ENCODE measurements around the gene ANO1. TPM values are rescaled to one million over a fixed set of nuclear protein-coding genes. Genes with fewer than 3 reads are reported as not detected.

ANO1 gene
- total and polyA plus RNA-seq, 2 donors (not counting 1 experiment from before 2014, with no cell fraction given) = not detected

- Histone ChIP-seq H3K27me3 (replicated peaks in 1 of 4; ENCODE audit: control extremely low read depth in 1 of 4, control insufficient read depth in 3 of 4, insufficient read depth in 4 of 4, low read length in 3 of 4) (no peaks in the 10 kb centered on the region), H4K20me1 (ENCODE audit: control insufficient read depth, insufficient read depth, low read length, poor library complexity, severe bottlenecking) (no peaks in the 10 kb centered on the region), H3K36me3 (replicated peaks in 1 of 2; ENCODE audit: control extremely low read depth in 1 of 2, control insufficient read depth in 1 of 2, extremely low read depth in 1 of 2, insufficient read depth in 2 of 2, low read length in 1 of 2) (no peaks in the 10 kb centered on the region), H3K4me1 (ENCODE audit: control insufficient read depth in 2 of 2, insufficient read depth in 2 of 2, low read length in 2 of 2) (no peaks in the 10 kb centered on the region), H2AFZ (ENCODE audit: insufficient read depth, low read depth, low read length, poor library complexity, severe bottlenecking) (no peak overlapping the region), H3K9me3 (ENCODE audit: control extremely low read depth in 1 of 3, control insufficient read depth in 2 of 3, insufficient read depth in 1 of 3, low read length in 2 of 3) (no peaks in the 10 kb centered on the region), H3K4me2 (replicated peaks; ENCODE audit: low read depth, low read length, poor library complexity, severe bottlenecking) (no peak overlapping the region), H3K27ac (ENCODE audit: low read length in 2 of 2) (no peak overlapping the region), H3K4me3 (ENCODE audit: control extremely low read depth in 1 of 5, extremely low read depth in 1 of 5, insufficient read depth in 1 of 5, low read depth in 2 of 5, low read length in 4 of 5) (no peak overlapping the region), H3K9ac (ENCODE audit: low read length) (no peak overlapping the region), H3K79me2 (ENCODE audit: control insufficient read depth, insufficient read depth, low read length) (no peaks in the 10 kb centered on the region)
- POLR2A ChIA-PET = no interaction called here
- H3K4me1 Mint-ChIP-seq = no peaks in the 10 kb centered on the region
- no peak for TF ChIP-seq EZH2 (IDR thresholded peaks at IDR 0.05; ENCODE audit: borderline replicate concordance, insufficient read depth, low read depth, low read length, poor library complexity, severe bottlenecking)
- no peak for TF ChIP-seq CTCF (IDR thresholded peaks at IDR 0.05)
- H3K27me3 Mint-ChIP-seq = peaks cover 5% of the 10 kb centered on the region
- DNase-seq (no peak), ATAC-seq (ENCODE audit: low read depth) (no peak)
- no peak overlapping the region for H3K4me3 Mint-ChIP-seq
- CTCF ChIA-PET = no interaction called here
- H3K27ac Mint-ChIP-seq = no peak overlapping the region
- 96% methylated on average over 4 of the region's 4 CpGs for WGBS (ENCODE audit: insufficient coverage)
- intact Hi-C loops (cut with micrococcal nuclease) = no loop called here
- H3K9me3 Mint-ChIP-seq (ENCODE audit: insufficient read depth) = no peaks in the 10 kb centered on the region
Observed at GRCh38 chr11:70173018-70173417, 94.9 kb downstream of the ANO1 start.

GRCh38 chr11:70174547-70175235, 96.6 kb downstream of the ANO1 start:
- 92% methylated on average over 16 of the region's 17 CpGs for WGBS (ENCODE audit: insufficient coverage)
- CTCF ChIA-PET = interaction anchor here (0.9 kb wide), 1 partner anchor 22 kb away, joined by 5 read pairs; no protein-coding TSS in a partner anchor

More at GRCh38 chr11:70174547-70175235, 96.6 kb downstream of the ANO1 start:
- Histone ChIP-seq H3K4me1 (ENCODE audit: control insufficient read depth in 2 of 2, insufficient read depth in 2 of 2, low read length in 2 of 2) (no peaks in the 10 kb centered on the region), H3K27ac (ENCODE audit: low read length in 2 of 2) (no peak overlapping the region), H3K9ac (ENCODE audit: low read length) (no peak overlapping the region), H3K36me3 (replicated peaks in 1 of 2; ENCODE audit: control extremely low read depth in 1 of 2, control insufficient read depth in 1 of 2, extremely low read depth in 1 of 2, insufficient read depth in 2 of 2, low read length in 1 of 2) (no peaks in the 10 kb centered on the region), H3K9me3 (ENCODE audit: control extremely low read depth in 1 of 3, control insufficient read depth in 2 of 3, insufficient read depth in 1 of 3, low read length in 2 of 3) (no peaks in the 10 kb centered on the region), H4K20me1 (ENCODE audit: control insufficient read depth, insufficient read depth, low read length, poor library complexity, severe bottlenecking) (no peaks in the 10 kb centered on the region), H3K27me3 (replicated peaks in 1 of 4; ENCODE audit: control extremely low read depth in 1 of 4, control insufficient read depth in 3 of 4, insufficient read depth in 4 of 4, low read length in 3 of 4) (no peaks in the 10 kb centered on the region), H3K4me2 (replicated peaks; ENCODE audit: low read depth, low read length, poor library complexity, severe bottlenecking) (no peak overlapping the region), H2AFZ (ENCODE audit: insufficient read depth, low read depth, low read length, poor library complexity, severe bottlenecking) (no peak overlapping the region), H3K4me3 (ENCODE audit: control extremely low read depth in 1 of 5, extremely low read depth in 1 of 5, insufficient read depth in 1 of 5, low read depth in 2 of 5, low read length in 4 of 5) (no peak overlapping the region), H3K79me2 (ENCODE audit: control insufficient read depth, insufficient read depth, low read length) (no peaks in the 10 kb centered on the region)
- ATAC-seq (ENCODE audit: low read depth) (no peak), DNase-seq (no peak)
- no peaks in the 10 kb centered on the region for H3K9me3 Mint-ChIP-seq (ENCODE audit: insufficient read depth)
- intact Hi-C loops (cut with micrococcal nuclease) = no loop called here
- H3K27ac Mint-ChIP-seq = no peak overlapping the region
- TF ChIP-seq CTCF (IDR thresholded peaks at IDR 0.05) (no peak), EZH2 (IDR thresholded peaks at IDR 0.05; ENCODE audit: borderline replicate concordance, insufficient read depth, low read depth, low read length, poor library complexity, severe bottlenecking) (no peak)
- H3K27me3 Mint-ChIP-seq = no peaks in the 10 kb centered on the region
- POLR2A ChIA-PET = no interaction called here
- H3K4me3 Mint-ChIP-seq = no peak overlapping the region
- no peaks in the 10 kb centered on the region for H3K4me1 Mint-ChIP-seq

Data from B cell (primary cell).